ENCODE measurements around the gene LRGUK. TPM values are rescaled to one million over a fixed set of nuclear protein-coding genes. Genes with fewer than 3 reads are reported as not detected.

The LRGUK gene
- total RNA-seq, 1 donor from 2014 or later = 0.20 TPM

- no peak for DNase-seq (ENCODE audit: low spot score)
- H3K27ac Mint-ChIP-seq (ENCODE audit: unreplicated experiment) = no peak overlapping the region
- peaks cover 17% of the 10 kb centered on the region for H3K27me3 Mint-ChIP-seq (ENCODE audit: low read depth)
- peaks cover 12% of the 10 kb centered on the region for H3K4me1 Mint-ChIP-seq (ENCODE audit: low read depth)
- no peak for TF ChIP-seq CTCF (IDR thresholded peaks at IDR 0.05)
- H3K9me3 Mint-ChIP-seq (ENCODE audit: low read depth) = no peaks in the 10 kb centered on the region
- no peak overlapping the region for H3K4me3 Mint-ChIP-seq (ENCODE audit: unreplicated experiment)
- H3K36me3 Mint-ChIP-seq (ENCODE audit: low read depth) = peaks cover 2% of the 10 kb centered on the region
Observed at GRCh38 chr7:134122980-134123379, 4.2 kb upstream of the LRGUK start.

- H3K9me3 Mint-ChIP-seq (ENCODE audit: low read depth) = no peaks in the 10 kb centered on the region
- H3K4me1 Mint-ChIP-seq (ENCODE audit: low read depth) = peaks cover 13% of the 10 kb centered on the region
- H3K27ac Mint-ChIP-seq (ENCODE audit: unreplicated experiment) = no peak overlapping the region
- H3K36me3 Mint-ChIP-seq (ENCODE audit: low read depth) = peaks cover 2% of the 10 kb centered on the region
- no peak for DNase-seq (ENCODE audit: low spot score)
- H3K27me3 Mint-ChIP-seq (ENCODE audit: low read depth) = peaks cover 29% of the 10 kb centered on the region
- no peak overlapping the region for H3K4me3 Mint-ChIP-seq (ENCODE audit: unreplicated experiment)
- no peak for TF ChIP-seq CTCF (IDR thresholded peaks at IDR 0.05)
Observed at GRCh38 chr7:134126146-134126545, 994 bp upstream of the LRGUK start.

GRCh38 chr7:134126596-134126965 lies 559 bp upstream of the LRGUK start:
- Mint-ChIP-seq H3K4me1 (ENCODE audit: low read depth) (peaks cover 13% of the 10 kb centered on the region), H3K9me3 (ENCODE audit: low read depth) (no peaks in the 10 kb centered on the region), H3K27ac (ENCODE audit: unreplicated experiment) (no peak overlapping the region), H3K36me3 (ENCODE audit: low read depth) (peaks cover 2% of the 10 kb centered on the region), H3K4me3 (ENCODE audit: unreplicated experiment) (peak overlapping the region; percentile 79), H3K27me3 (ENCODE audit: low read depth) (peaks cover 33% of the 10 kb centered on the region)
- TF ChIP-seq CTCF (IDR thresholded peaks at IDR 0.05) = no peak
- DNase-seq (ENCODE audit: low spot score) = no peak

- Mint-ChIP-seq H3K4me3 (ENCODE audit: unreplicated experiment) (no peak overlapping the region), H3K9me3 (ENCODE audit: low read depth) (no peaks in the 10 kb centered on the region), H3K27ac (ENCODE audit: unreplicated experiment) (no peak overlapping the region), H3K4me1 (ENCODE audit: low read depth) (peaks cover 13% of the 10 kb centered on the region), H3K27me3 (ENCODE audit: low read depth) (peaks cover 40% of the 10 kb centered on the region), H3K36me3 (ENCODE audit: low read depth) (peaks cover 2% of the 10 kb centered on the region)
- DNase-seq (ENCODE audit: low spot score) = no peak
- no peak for TF ChIP-seq CTCF (IDR thresholded peaks at IDR 0.05)
Observed at GRCh38 chr7:134128829-134129228, 1.7 kb downstream of the LRGUK start.

- Mint-ChIP-seq H3K4me3 (ENCODE audit: unreplicated experiment) (no peak overlapping the region), H3K27me3 (ENCODE audit: low read depth) (peaks cover 43% of the 10 kb centered on the region), H3K9me3 (ENCODE audit: low read depth) (no peaks in the 10 kb centered on the region), H3K36me3 (ENCODE audit: low read depth) (no peaks in the 10 kb centered on the region), H3K27ac (ENCODE audit: unreplicated experiment) (no peak overlapping the region), H3K4me1 (ENCODE audit: low read depth) (peaks cover 13% of the 10 kb centered on the region)
- DNase-seq (ENCODE audit: low spot score) = no peak
- TF ChIP-seq CTCF (IDR thresholded peaks at IDR 0.05) = no peak
Observed at GRCh38 chr7:134129856-134130523, 2.9 kb downstream of the LRGUK start.

Measured in chondrocyte (in vitro differentiated cells).